H1 (cell line): ENCODE measurements around the gene POTEF. TPM values are rescaled to one million over a fixed set of nuclear protein-coding genes. Genes with fewer than 3 reads are reported as not detected.
A peak's percentile ranks its signal among the peaks of the same experiment; 100 is the strongest.
"Not testable (repeated sequence)": the region's sequence is repeated elsewhere in the genome, so short reads cannot be mapped to it uniquely, and the experiment has no call there.

Source experiments
- CTCF ChIA-PET: fragments of 300-600 bp; sonication (Branson Sonifier 250); formaldehyde crosslinking; loops from one replicate; lab custom pipeline; 2021; ENCODE audit not compliant: partially characterized antibody; lab: Charles Lee
- POLR2A ChIA-PET: fragments of 300-600 bp; sonication (Branson Sonifier 250); formaldehyde crosslinking; loops from one replicate; lab custom pipeline; 2021; ENCODE audit warnings: inconsistent platforms; ENCODE audit not compliant: partially characterized antibody; lab: Charles Lee
- DNase-seq, 2 experiments: peaks; one replicate each; pipeline versions ENCODE4 v3.0.0 to v3.0.0-alpha.2; 2010 to 2022; ENCODE audit warnings: low spot score in 2 of 2, low read depth in 1 of 2, mixed read lengths in 1 of 2
- FAIRE-seq: peaks from 2 replicates; lab custom pipeline; 2011; peaks lifted over from hg19 to GRCh38; lab: Jason Lieb, UNC
- H2AFZ ChIP-seq: 2 replicates; pipeline ENCODE4 v1.8.1; 2012; ENCODE audit warnings: low read length, inconsistent platforms
- H2AK5ac ChIP-seq: 2 replicates; pipeline ENCODE4 v1.6.1; 2013; ENCODE audit warnings: low read depth, low read length
- H2BK120ac ChIP-seq: replicated peaks from 2 replicates; pipeline ENCODE3; 2013; ENCODE audit warnings: low read depth, low read length, inconsistent platforms
- H2BK12ac ChIP-seq: 2 replicates; pipeline ENCODE4 v1.6.1; 2013; ENCODE audit warnings: low read depth, low read length
- H2BK15ac ChIP-seq: 2 replicates; pipeline ENCODE4 v1.6.1; 2013; ENCODE audit warnings: low read length
- H2BK20ac ChIP-seq: 2 replicates; pipeline ENCODE4 v1.6.1; 2013; ENCODE audit warnings: low read length
- H2BK5ac ChIP-seq: 2 replicates; pipeline ENCODE4 v1.6.1; 2013; ENCODE audit warnings: low read depth, low read length
- H3K14ac ChIP-seq: 2 replicates; pipeline ENCODE4 v1.6.1; 2013; ENCODE audit warnings: inconsistent platforms; ENCODE audit not compliant: insufficient read length
- H3K18ac ChIP-seq: 2 replicates; pipeline ENCODE4 v1.6.1; 2013; ENCODE audit warnings: low read length; ENCODE audit errors: extremely low read depth
- H3K23ac ChIP-seq: 2 replicates; pipeline ENCODE4 v1.6.1; 2013; ENCODE audit warnings: inconsistent platforms; ENCODE audit not compliant: insufficient read length
- H3K23me2 ChIP-seq: 2 replicates; pipeline ENCODE4 v1.6.1; 2013; ENCODE audit warnings: low read depth, low read length
- H3K27ac ChIP-seq: 2 replicates; pipeline ENCODE4 v1.6.1; 2011; ENCODE audit warnings: low read depth, low read length, inconsistent platforms
- H3K27me3 ChIP-seq, 4 experiments: replicated peaks in 1 of 4; 1 replicate in 1 of 4; 2 replicates in 3 of 4; pipeline versions ENCODE4 v1.6.1 to v1.8.1; 2011 to 2013; ENCODE audit warnings: low read length in 3 of 4, mild to moderate bottlenecking in 3 of 4, inconsistent platforms in 2 of 4, mixed read lengths in 2 of 4, moderate library complexity in 1 of 4; ENCODE audit not compliant: control insufficient read depth in 3 of 4, insufficient read depth in 3 of 4; ENCODE audit errors: extremely low read depth in 1 of 4
- H3K36me3 ChIP-seq, 4 experiments: 2 replicates each; pipeline versions ENCODE4 v1.6.1 to v1.8.1; 2011 to 2013; ENCODE audit warnings: mild to moderate bottlenecking in 4 of 4, low read length in 3 of 4, moderate library complexity in 2 of 4, control low read depth in 1 of 4, inconsistent platforms in 1 of 4; ENCODE audit not compliant: insufficient read depth in 4 of 4, control insufficient read depth in 2 of 4
- H3K4ac ChIP-seq: replicated peaks from 2 replicates; pipeline ENCODE3; 2013; ENCODE audit warnings: low read length, low read depth, mixed read lengths, inconsistent platforms; ENCODE audit not compliant: insufficient read length
- H3K4me1 ChIP-seq, 4 experiments: replicated peaks in 1 of 4; 1 replicate in 1 of 4; 2 replicates in 3 of 4; pipeline versions ENCODE4 v1.6.1 to v1.8.1; 2011 to 2013; ENCODE audit warnings: low read length in 3 of 4, inconsistent platforms in 2 of 4, mixed read lengths in 1 of 4; ENCODE audit not compliant: insufficient read depth in 4 of 4, control insufficient read depth in 3 of 4
- H3K4me2 ChIP-seq, 2 experiments: 2 replicates each; pipeline versions ENCODE4 v1.6.1 to v1.8.1; 2011 to 2013; ENCODE audit warnings: low read depth in 2 of 2, low read length in 2 of 2, control low read depth in 1 of 2, inconsistent platforms in 1 of 2, mild to moderate bottlenecking in 1 of 2; ENCODE audit not compliant: insufficient read depth in 1 of 2
- H3K4me3 ChIP-seq, 4 experiments: fragments of 200-600, 300-600 bp in 1 of 4; sonication (generic), shearing (Covaris generic), sonication (Bioruptor Twin) in 1 of 4; 2 replicates each; pipeline versions ENCODE4 v1.5.1 to v1.8.1; 2011 to 2016; ENCODE audit warnings: low read length in 4 of 4, low read depth in 3 of 4, control low read depth in 2 of 4, inconsistent platforms in 2 of 4, mild to moderate bottlenecking in 2 of 4, mixed read lengths in 1 of 4, moderate library complexity in 1 of 4; ENCODE audit not compliant: insufficient read depth in 2 of 4; ENCODE audit errors: extremely low read depth in 1 of 4
- H3K56ac ChIP-seq: replicated peaks from 2 replicates; pipeline ENCODE3; 2013; ENCODE audit warnings: low read depth, mild to moderate bottlenecking, mixed read lengths, low read length, inconsistent platforms; ENCODE audit not compliant: insufficient read length
- H3K79me1 ChIP-seq: 2 replicates; pipeline ENCODE4 v1.6.1; 2013; ENCODE audit warnings: low read depth, low read length, control low read depth
- H3K79me2 ChIP-seq, 2 experiments: 2 replicates each; pipeline versions ENCODE4 v1.6.1 to v1.8.1; 2012 to 2013; ENCODE audit warnings: low read length in 2 of 2, mild to moderate bottlenecking in 2 of 2, inconsistent platforms in 1 of 2; ENCODE audit not compliant: insufficient read depth in 2 of 2, control insufficient read depth in 1 of 2
- H3K9ac ChIP-seq, 4 experiments: replicated peaks in 1 of 4; 1 replicate in 1 of 4; 2 replicates in 3 of 4; pipeline versions ENCODE4 v1.6.1 to v1.8.1; 2011 to 2013; ENCODE audit warnings: low read depth in 3 of 4, low read length in 3 of 4, control low read depth in 2 of 4, mild to moderate bottlenecking in 2 of 4, moderate library complexity in 2 of 4, inconsistent platforms in 1 of 4; ENCODE audit errors: extremely low read depth in 1 of 4
- H3K9me3 ChIP-seq, 2 experiments: 2 replicates each; pipeline versions ENCODE4 v1.6.1 to v1.8.1; 2012 to 2013; ENCODE audit warnings: mild to moderate bottlenecking in 2 of 2, moderate library complexity in 2 of 2, control low read depth in 1 of 2, inconsistent platforms in 1 of 2, low read depth in 1 of 2, low read length in 1 of 2, mixed read lengths in 1 of 2; ENCODE audit not compliant: insufficient read depth in 2 of 2
- H4K20me1 ChIP-seq, 2 experiments: replicated peaks in 1 of 2; 2 replicates each; pipeline versions ENCODE3 to v1.8.1; 2011 to 2013; ENCODE audit warnings: inconsistent platforms in 2 of 2, low read length in 2 of 2, mild to moderate bottlenecking in 1 of 2; ENCODE audit not compliant: insufficient read depth in 2 of 2, control insufficient read depth in 1 of 2
- H4K5ac ChIP-seq: 2 replicates; pipeline ENCODE4 v1.6.1; 2013; ENCODE audit warnings: low read length, low read depth, mixed read lengths, inconsistent platforms; ENCODE audit not compliant: insufficient read length
- H4K8ac ChIP-seq: 2 replicates; pipeline ENCODE4 v1.8.0; 2013; ENCODE audit warnings: mild to moderate bottlenecking, moderate library complexity, low read length, inconsistent platforms; ENCODE audit not compliant: insufficient read depth; ENCODE audit errors: extremely low read depth
- H4K91ac ChIP-seq: replicated peaks from 2 replicates; pipeline ENCODE3; 2013; ENCODE audit warnings: low read length, mixed read lengths, inconsistent platforms; ENCODE audit not compliant: insufficient read length
- WGBS, 2 experiments: shearing (Covaris generic) in 1 of 2; methylation state at CpG; one replicate each; pipeline versions ENCODE4 v1.1.6 to v1.1.7; 2013 to 2015; ENCODE audit warnings: low lambda C conversion rate in 2 of 2, mixed read lengths in 2 of 2, inconsistent platforms in 1 of 2, low coverage in 1 of 2, missing lambda C conversion rate in 1 of 2; ENCODE audit not compliant: insufficient replicate concordance in 2 of 2, insufficient coverage in 1 of 2, insufficient read length in 1 of 2; ENCODE audit errors: extremely low coverage in 1 of 2, missing lambda C conversion rate in 1 of 2; 5-methylcytosine and 5-hydroxymethylcytosine counted together
- polyA plus RNA-seq, 7 experiments: library from polyadenylated mRNA; depleted of rRNA in 3 of 7; stranded (reverse) in 5 of 7; unstranded in 2 of 7; fragments of >200 nt in 5 of 7; fragments of 200-250 nt in 2 of 7; gene quantifications; 1 replicate in 5 of 7; 2 replicates in 1 of 7; 4 replicates in 1 of 7; pipeline versions ENCODE4 v1.2.1 to v1.2.3, GENCODE V29; 2011 to 2013; ENCODE audit warnings: missing spikeins in 2 of 7, mixed read lengths in 2 of 7
- total RNA-seq: library from RNA; stranded (reverse); fragmentation: NEBNext Ultra II Directional; extraction: Animal tissue kit (Norgen Biotek cat#: 25700); gene quantifications from 2 replicates; pipeline ENCODE4 v1.2.1, GENCODE V29; 2021

The POTEF gene
- total and polyA plus RNA-seq, 2 of the 8 experiments (the other 6 are each of a cell fraction or from before 2014, with no cell fraction given): 0.24 to 0.36 TPM

DNA sequence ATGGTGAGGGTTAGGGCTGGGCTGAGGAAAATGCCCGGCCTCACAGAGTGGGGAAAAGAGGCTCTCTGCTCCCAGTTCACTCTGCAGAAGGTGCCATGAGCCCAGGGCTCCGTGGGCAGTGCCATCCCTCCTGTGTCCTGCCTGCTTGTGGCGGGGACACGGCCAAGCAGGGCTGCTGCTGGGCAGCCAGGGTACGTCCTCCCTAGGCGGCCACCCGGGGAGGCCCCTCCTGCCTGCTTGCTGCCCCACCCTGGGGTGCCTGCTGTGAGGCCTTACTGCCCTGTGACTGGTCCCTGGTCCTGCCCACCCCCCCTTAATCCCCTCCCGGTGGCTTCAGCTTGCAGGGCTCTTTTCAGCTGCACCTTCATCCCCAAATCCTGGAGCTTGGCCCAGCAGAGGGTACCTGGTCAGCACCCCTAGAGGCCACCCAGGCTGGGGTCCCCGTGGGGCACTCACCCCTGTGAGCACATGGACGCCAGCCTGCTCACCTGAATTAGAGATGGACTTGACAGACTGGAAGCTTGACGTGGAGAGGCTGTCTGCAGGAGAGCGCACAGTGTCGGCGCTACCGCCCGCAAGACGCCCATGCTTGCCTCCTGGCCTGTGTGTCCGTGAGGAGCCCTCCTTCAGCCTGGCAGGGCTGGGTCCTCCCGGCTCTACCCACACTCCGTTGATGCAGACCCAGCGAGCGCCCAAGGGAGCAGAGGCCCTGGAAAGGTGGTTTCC is 12.8 kb upstream of the POTEF start:
- peak in 1 of 2 experiments; percentile 22 for DNase-seq
- CTCF ChIA-PET, POLR2A ChIA-PET: not testable (repeated sequence)

GRCh38 chr2:130141002-130141401 is 12.0 kb upstream of the POTEF start:
- CTCF ChIA-PET, H3K79me2 ChIP-seq: not testable (repeated sequence)
- 100% methylated on average over 3 of the region's 6 CpGs; no CpG with 5 or more reads in 1 of the 2 experiments for WGBS, 2 experiments

More for the DNA sequence above, 12.8 kb upstream of the POTEF start:
- H2BK20ac ChIP-seq, H3K27me3 ChIP-seq, H3K23ac ChIP-seq, H2BK5ac ChIP-seq, H3K18ac ChIP-seq, H2BK12ac ChIP-seq, H4K8ac ChIP-seq, H4K20me1 ChIP-seq, H2AK5ac ChIP-seq, H2AFZ ChIP-seq, H3K36me3 ChIP-seq, H4K5ac ChIP-seq, H2BK15ac ChIP-seq, H3K79me2 ChIP-seq, H3K4me1 ChIP-seq, H3K9me3 ChIP-seq, H3K9ac ChIP-seq, H3K27ac ChIP-seq, H2BK120ac ChIP-seq, H3K4me2 ChIP-seq, H3K14ac ChIP-seq, FAIRE-seq, H3K4ac ChIP-seq, H3K79me1 ChIP-seq, H3K56ac ChIP-seq, H3K4me3 ChIP-seq, H3K23me2 ChIP-seq, H4K91ac ChIP-seq: not testable (repeated sequence)
- WGBS, 2 experiments: 88% methylated on average over 4 of the region's 22 CpGs; no CpG with 5 or more reads in 1 of the 2 experiments

More at GRCh38 chr2:130141002-130141401, 12.0 kb upstream of the POTEF start:
- H3K9me3 ChIP-seq, DNase-seq, H2BK12ac ChIP-seq, H3K27me3 ChIP-seq, H3K4ac ChIP-seq, H3K18ac ChIP-seq, H4K20me1 ChIP-seq, H2BK20ac ChIP-seq, H4K8ac ChIP-seq, H2BK120ac ChIP-seq, H3K4me3 ChIP-seq, H3K9ac ChIP-seq, POLR2A ChIA-PET, H2BK15ac ChIP-seq, H3K4me2 ChIP-seq, H3K36me3 ChIP-seq, H3K79me1 ChIP-seq, H3K56ac ChIP-seq, H3K23ac ChIP-seq, H2AK5ac ChIP-seq, H4K91ac ChIP-seq, H2BK5ac ChIP-seq, H3K14ac ChIP-seq, FAIRE-seq, H4K5ac ChIP-seq, H3K4me1 ChIP-seq, H3K27ac ChIP-seq, H2AFZ ChIP-seq, H3K23me2 ChIP-seq: not testable (repeated sequence)
